ENCODE data around the gene ACOXL.

ACOXL gene

GRCh38 chr2:111117598-111118480 lies 385.5 kb downstream of the ACOXL start:
- peak; percentile 24 for DNase-seq (ENCODE audit: low read depth)

- DNase-seq (ENCODE audit: low read depth): no peak
Measured at GRCh38 chr2:111118481-111118980, 386.2 kb downstream of the ACOXL start.

GRCh38 chr2:111118981-111119821 lies 386.8 kb downstream of the ACOXL start:
- no peak for DNase-seq (ENCODE audit: low read depth)

DNA sequence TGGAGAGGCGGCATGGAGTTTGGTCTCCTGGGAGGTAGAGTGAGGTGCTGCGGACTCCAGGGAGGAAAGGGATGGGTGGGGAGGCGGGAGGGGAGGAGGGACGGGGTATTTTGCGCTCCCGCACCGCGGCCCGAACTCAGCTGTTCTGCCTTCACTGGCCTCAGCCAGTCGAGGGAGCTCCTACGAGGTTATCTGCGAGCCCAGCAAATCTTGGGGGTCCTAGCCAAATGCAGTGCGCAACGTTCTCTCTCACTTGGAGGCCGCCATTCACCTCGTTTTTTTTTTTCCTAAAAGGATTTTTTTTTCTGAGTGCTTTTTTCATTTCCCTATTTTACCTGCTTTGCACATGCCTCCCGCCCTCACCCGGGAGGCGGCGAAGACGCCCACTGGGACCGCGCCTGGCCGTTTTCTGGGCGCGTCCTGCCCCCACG lies 387.5 kb downstream of the ACOXL start:
- DNase-seq (ENCODE audit: low read depth): no peak

GRCh38 chr2:111120253-111121027 lies 388.1 kb downstream of the ACOXL start, which contains the start of gene BCL2L11:
BCL2L11 (plus strand) TSS chr2:111120914; CDS start chr2:111123746, 2,832 bp downstream.
- peak; percentile 86 for DNase-seq (ENCODE audit: low read depth)

- no peak for DNase-seq (ENCODE audit: low read depth)
Measured at GRCh38 chr2:111121028-111121827, 388.9 kb downstream of the ACOXL start.

DNA sequence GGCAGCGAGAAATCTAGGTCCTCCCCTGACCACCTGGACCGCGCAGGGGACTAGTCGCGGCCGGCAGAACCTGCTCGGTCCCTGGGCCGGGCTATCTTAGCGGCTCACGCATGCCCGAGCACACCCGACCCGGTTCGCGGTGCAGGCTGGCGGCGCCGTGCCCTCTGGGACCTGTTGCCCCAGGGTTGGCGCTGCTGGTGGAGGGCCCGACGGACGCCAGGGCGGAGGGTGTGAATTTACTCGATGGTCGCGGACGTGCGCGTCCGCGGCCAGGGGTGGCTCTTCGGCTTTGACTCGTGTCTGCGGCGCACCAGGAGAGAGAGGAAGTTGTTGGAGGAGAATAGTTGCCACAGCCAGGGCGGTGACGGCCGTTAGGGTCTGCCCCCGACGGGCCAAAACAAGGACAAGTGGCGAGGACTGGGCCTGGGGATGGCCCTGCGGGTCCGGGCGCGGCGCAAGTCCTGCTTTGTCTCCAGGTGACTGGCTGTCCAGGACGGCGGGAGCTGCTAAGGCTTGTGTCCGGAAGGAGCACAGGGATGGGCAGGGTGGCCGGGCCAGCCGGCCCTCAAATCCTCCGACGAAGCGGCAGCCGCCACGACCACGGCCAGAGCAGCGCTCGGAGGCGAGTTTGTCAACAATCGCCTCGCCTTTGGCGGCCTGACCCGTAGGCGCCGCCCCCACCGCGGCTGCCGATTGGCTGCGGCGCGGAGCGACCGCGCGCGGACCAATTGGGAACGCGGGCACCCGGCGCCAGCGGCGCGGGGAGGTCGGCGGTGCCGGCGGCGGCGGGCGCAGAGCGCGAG lies 389.7 kb downstream of the ACOXL start:
- DNase-seq (ENCODE audit: low read depth): peak; percentile 84

GRCh38 chr2:111122631-111123421 lies 390.5 kb downstream of the ACOXL start:
- peak; percentile 78 for DNase-seq (ENCODE audit: low read depth)

DNA sequence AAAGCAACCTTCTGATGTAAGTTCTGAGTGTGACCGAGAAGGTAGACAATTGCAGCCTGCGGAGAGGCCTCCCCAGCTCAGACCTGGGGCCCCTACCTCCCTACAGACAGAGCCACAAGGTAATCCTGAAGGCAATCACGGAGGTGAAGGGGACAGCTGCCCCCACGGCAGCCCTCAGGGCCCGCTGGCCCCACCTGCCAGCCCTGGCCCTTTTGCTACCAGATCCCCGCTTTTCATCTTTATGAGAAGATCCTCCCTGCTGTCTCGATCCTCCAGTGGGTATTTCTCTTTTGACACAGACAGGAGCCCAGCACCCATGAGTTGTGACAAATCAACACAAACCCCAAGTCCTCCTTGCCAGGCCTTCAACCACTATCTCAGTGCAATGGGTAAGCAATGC lies 391.4 kb downstream of the ACOXL start:
- DNase-seq (ENCODE audit: low read depth): no peak

DNA sequence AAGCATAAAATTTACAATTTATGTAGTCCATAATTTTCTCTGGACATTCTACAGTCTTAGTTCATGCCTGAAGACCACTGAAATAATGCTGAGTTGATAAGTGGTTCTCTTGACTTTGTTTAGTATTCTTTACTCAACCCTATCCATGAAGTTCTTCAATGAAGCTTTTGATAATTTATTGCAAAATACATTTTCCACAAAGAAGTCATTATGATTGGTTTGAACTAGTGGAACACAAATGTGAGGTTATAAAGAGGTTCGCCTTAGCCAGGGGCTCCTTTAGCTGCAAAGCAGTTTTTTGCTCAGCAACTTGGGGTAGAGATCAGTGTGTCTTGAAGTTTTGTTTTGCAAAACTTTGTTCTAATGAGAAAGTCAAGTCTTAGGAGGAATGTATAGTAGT lies 394.2 kb downstream of the ACOXL start:
- no peak for DNase-seq (ENCODE audit: low read depth)

DNA sequence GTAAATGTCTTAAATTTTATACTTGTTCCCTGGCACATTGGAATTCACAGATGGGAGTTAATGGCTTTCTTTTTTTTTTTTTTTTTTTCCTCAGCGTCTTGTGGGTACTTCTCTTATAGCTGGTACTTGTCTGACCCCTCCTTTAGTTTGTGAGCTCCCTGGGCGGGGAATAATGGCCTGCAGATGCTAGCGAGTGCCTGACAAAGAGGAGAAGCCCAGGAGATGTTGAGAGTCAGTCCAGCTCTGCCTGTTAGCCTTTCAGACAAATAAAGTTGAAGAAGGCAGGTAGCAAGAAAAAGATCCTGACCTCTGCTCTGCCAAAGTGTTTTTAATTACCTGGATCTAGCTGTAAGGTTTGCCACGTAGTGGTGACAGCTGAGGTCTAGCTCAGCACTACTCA lies 395.0 kb downstream of the ACOXL start:
- DNase-seq (ENCODE audit: low read depth): no peak

DNA sequence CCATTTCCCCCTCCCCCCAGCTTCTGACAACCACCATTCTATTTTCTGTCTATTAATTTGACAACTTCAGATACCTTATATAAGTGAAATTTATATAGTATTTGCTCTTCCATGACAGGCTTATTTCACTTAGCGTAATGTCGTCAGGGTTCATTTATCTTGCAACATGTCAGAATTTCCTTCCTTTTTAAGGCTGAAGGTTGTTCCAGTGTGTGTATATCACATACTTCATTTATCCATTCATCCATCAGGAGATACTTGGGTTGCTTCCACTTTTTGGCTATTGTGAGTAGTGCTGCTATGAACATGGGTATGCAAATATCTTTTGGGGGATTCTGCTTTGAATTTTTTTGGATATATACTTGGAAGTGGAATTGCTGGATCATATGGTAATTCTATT lies 395.7 kb downstream of the ACOXL start:
- no peak for DNase-seq (ENCODE audit: low read depth)

GRCh38 chr2:111133603-111134002 lies 401.2 kb downstream of the ACOXL start:
- no peak for DNase-seq (ENCODE audit: low read depth)

GRCh38 chr2:111134055-111134454 lies 401.7 kb downstream of the ACOXL start:
- no peak for DNase-seq (ENCODE audit: low read depth)

- no peak for DNase-seq (ENCODE audit: low read depth)
Measured at GRCh38 chr2:111135237-111135909, 403.0 kb downstream of the ACOXL start.

DNA sequence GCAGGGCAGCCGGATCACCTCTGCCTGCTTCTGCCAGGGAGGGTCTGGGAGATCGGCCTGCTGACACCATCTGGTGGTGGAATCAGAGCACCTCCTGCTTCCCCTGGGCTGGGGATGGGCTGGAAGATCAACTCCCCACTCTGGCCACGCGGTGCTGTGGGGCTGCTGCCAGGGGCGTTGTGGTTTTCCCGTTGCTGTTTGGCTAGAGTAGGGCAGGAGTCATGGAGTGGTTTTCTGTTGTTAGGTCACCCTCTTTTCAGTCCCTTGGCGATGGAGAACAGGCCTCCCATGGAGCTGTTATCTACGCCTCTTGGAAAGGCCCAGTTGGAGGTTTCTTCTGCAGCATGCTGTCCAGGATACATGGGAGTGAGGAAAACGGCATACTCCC lies 403.5 kb downstream of the ACOXL start:
- DNase-seq (ENCODE audit: low read depth): peak; percentile 22

- no peak for DNase-seq (ENCODE audit: low read depth)
Measured at GRCh38 chr2:111138839-111139238, 406.5 kb downstream of the ACOXL start.

DNA sequence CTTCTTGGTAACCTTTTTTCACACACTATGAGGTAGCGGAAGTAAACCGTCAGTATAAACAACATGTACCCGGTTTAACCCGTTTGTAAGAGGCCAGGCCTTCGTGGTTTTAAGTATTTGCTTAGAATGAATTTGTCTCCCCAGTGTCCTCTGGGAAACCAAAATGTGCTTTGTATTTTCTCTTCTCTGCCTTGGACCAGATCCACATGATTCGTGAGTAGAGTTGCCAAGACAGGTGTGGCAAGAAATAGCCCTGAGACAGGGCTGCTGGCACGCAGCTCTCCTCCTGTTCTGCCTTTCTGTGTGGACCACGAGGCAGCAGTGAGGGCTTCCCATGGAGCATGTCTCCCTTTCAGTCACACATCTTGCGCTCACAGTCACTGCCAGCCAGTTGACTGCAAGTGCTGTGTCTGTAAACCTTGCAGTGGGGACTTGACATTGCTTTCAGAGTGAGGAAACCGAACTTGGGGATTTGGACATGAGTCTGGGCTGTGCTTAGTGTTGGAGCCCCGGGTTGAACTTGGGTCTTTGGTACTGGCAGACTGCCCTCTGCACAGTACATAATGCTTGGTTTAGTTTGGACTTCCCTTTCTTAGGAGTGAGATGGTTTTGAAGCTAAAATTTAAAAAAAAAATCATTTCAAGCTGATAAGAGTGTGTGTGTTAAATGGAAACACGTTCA lies 407.4 kb downstream of the ACOXL start:
- no peak for DNase-seq (ENCODE audit: low read depth)

Data from fibroblast of gingiva (primary cell).